GM18907 (cell line): ENCODE data around the gene KCTD3.

Experiments used
- ATAC-seq: cut with Tn5 transposase; IDR thresholded peaks from one replicate; pipeline ENCODE4 v1.9.1; 2021; ENCODE audit warnings: mild to moderate bottlenecking, moderate library complexity; ENCODE audit not compliant: unreplicated experiment

KCTD3 gene

GRCh38 chr1:215566556-215567490, at the start of gene KCTD3:
KCTD3 (plus strand) TSS chr1:215567304; CDS start chr1:215567686, 382 bp downstream.
- peak; percentile 71 for ATAC-seq

GRCh38 chr1:215517441-215517891, 49.6 kb upstream of the KCTD3 start:
- ATAC-seq, result no peak

- no peak for ATAC-seq
Observed at GRCh38 chr1:215518594-215518993, 48.5 kb upstream of the KCTD3 start.

GRCh38 chr1:215521279-215521678, 45.8 kb upstream of the KCTD3 start:
- ATAC-seq, result no peak

GRCh38 chr1:215523128-215523861, 43.8 kb upstream of the KCTD3 start:
- no peak for ATAC-seq

- no peak for ATAC-seq
Observed at GRCh38 chr1:215523906-215524305, 43.2 kb upstream of the KCTD3 start.

- peak; percentile 69 for ATAC-seq
Observed at GRCh38 chr1:215526147-215526845, 40.8 kb upstream of the KCTD3 start.

GRCh38 chr1:215526846-215527151, 40.3 kb upstream of the KCTD3 start:
- no peak for ATAC-seq

- no peak for ATAC-seq
Observed at GRCh38 chr1:215529111-215529510, 38.0 kb upstream of the KCTD3 start.

GRCh38 chr1:215529571-215529970, 37.5 kb upstream of the KCTD3 start:
- ATAC-seq, result no peak

GRCh38 chr1:215530401-215530984, 36.6 kb upstream of the KCTD3 start:
- ATAC-seq, result no peak

GRCh38 chr1:215539803-215540570, 27.1 kb upstream of the KCTD3 start:
- ATAC-seq, result no peak

- no peak for ATAC-seq
Observed at GRCh38 chr1:215542301-215542700, 24.8 kb upstream of the KCTD3 start.

GRCh38 chr1:215543191-215543606, 23.9 kb upstream of the KCTD3 start:
- peak; percentile 97 for ATAC-seq

- ATAC-seq, result no peak
Observed at GRCh38 chr1:215543806-215544205, 23.3 kb upstream of the KCTD3 start.

- no peak for ATAC-seq
Observed at GRCh38 chr1:215544566-215544965, 22.5 kb upstream of the KCTD3 start.

- no peak for ATAC-seq
Observed at GRCh38 chr1:215545096-215545495, 22.0 kb upstream of the KCTD3 start.

GRCh38 chr1:215547011-215547410, 20.1 kb upstream of the KCTD3 start:
- no peak for ATAC-seq

GRCh38 chr1:215551806-215552205, 15.3 kb upstream of the KCTD3 start:
- no peak for ATAC-seq

- ATAC-seq, result no peak
Observed at GRCh38 chr1:215554865-215555264, 12.2 kb upstream of the KCTD3 start.
